ENCODE data around the gene PROCR.

DNA sequence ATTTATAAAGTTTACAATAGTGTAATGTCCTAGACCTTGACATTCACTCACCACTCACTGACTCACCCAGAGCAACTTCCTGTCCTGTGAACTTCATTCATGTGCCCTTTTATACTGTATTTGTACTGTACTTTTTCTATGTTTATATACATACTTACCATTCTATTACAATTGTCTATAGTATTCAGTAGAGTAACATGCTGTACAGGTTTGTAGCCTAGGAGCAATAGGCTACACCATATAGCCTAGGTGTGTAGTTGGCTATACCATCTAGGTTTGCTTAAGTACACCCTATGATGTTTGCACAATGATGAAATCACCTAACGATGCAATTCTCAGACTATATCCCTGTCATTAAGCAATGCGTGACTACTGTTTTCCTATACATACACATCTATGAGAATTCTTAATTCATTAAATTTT is 42.2 kb upstream of the PROCR start:
- TF ChIP-seq, protein P1, sequence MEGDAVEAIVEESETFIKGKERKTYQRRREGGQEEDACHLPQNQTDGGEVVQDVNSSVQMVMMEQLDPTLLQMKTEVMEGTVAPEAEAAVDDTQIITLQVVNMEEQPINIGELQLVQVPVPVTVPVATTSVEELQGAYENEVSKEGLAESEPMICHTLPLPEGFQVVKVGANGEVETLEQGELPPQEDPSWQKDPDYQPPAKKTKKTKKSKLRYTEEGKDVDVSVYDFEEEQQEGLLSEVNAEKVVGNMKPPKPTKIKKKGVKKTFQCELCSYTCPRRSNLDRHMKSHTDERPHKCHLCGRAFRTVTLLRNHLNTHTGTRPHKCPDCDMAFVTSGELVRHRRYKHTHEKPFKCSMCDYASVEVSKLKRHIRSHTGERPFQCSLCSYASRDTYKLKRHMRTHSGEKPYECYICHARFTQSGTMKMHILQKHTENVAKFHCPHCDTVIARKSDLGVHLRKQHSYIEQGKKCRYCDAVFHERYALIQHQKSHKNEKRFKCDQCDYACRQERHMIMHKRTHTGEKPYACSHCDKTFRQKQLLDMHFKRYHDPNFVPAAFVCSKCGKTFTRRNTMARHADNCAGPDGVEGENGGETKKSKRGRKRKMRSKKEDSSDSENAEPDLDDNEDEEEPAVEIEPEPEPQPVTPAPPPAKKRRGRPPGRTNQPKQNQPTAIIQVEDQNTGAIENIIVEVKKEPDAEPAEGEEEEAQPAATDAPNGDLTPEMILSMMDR (IDR thresholded peaks at IDR 0.05; ENCODE audit: low read length), result no peak
- TF ChIP-seq EZH2 (optimal IDR thresholded peaks at IDR 0.05; ENCODE audit: low read depth, low read length), result no peak
- no peak for TF ChIP-seq EZH2phosphoT487 (IDR thresholded peaks at IDR 0.05; ENCODE audit: low read length)

Data from MM.1S (cell line).